K562 (cell line): ENCODE data around the gene TEX14. TPM values are rescaled to one million over a fixed set of nuclear protein-coding genes. Genes with fewer than 3 reads are reported as not detected.

Experiments
- ASH1L ChIP-seq: fragments of 450-650 bp; IDR thresholded peaks from 2 replicates; pipeline ENCODE4 v1.6.1; 2018; ENCODE audit warnings: borderline replicate concordance, mild to moderate bottlenecking, low read depth; ENCODE audit not compliant: partially characterized antibody
- CBX8 ChIP-seq: fragments of 200-600 bp; sonication (generic); IDR thresholded peaks from 2 replicates; pipeline ENCODE4 v1.6.1; 2012; ENCODE audit warnings: borderline replicate concordance, mixed run types, low read depth, mild to moderate bottlenecking, moderate library complexity, mixed read lengths, low read length, control low read depth, inconsistent platforms; ENCODE audit not compliant: poor library complexity, severe bottlenecking; ENCODE audit errors: extremely low read depth
- CEBPB ChIP-seq: fragments of 450-650 bp; IDR thresholded peaks from 2 replicates; pipeline ENCODE4 v1.6.1; 2016; ENCODE audit warnings: missing genetic modification characterization, missing compliant biosample characterization
- GATA2 ChIP-seq: sonication (generic); formaldehyde crosslinking; IDR thresholded peaks from 2 replicates; pipeline ENCODE4 v1.4.0; 2020; ENCODE audit warnings: mild to moderate bottlenecking, missing genetic modification reagents
- GTF2A2 ChIP-seq: IDR thresholded peaks from 2 replicates; pipeline ENCODE4 v1.6.1; 2016; ENCODE audit warnings: mild to moderate bottlenecking, missing genetic modification characterization, missing compliant biosample characterization
- GTF3C2 ChIP-seq: IDR thresholded peaks from 3 replicates; pipeline ENCODE4 v1.6.1; 2011; ENCODE audit warnings: borderline replicate concordance, mild to moderate bottlenecking, moderate library complexity; ENCODE audit not compliant: insufficient read length; ENCODE audit errors: extremely low read depth
- HSF4 ChIP-seq: fragments of 250-450 bp; sonication (Bioruptor Pico); IDR thresholded peaks from 2 replicates; pipeline ENCODE4 v2.1.2; 2022; ENCODE audit warnings: mild to moderate bottlenecking, moderate library complexity, borderline replicate concordance
- JUNB ChIP-seq: fragments of 450-650 bp; formaldehyde crosslinking; conservative IDR thresholded peaks from 2 replicates; pipeline ENCODE4 v1.4.0; 2020; ENCODE audit warnings: mild to moderate bottlenecking
- KLF10 ChIP-seq: fragments of 250-450 bp; sonication (Bioruptor Pico); IDR thresholded peaks from 2 replicates; pipeline ENCODE4 v1.6.1; 2021; ENCODE audit warnings: matching md5 sums
- MEIS2 ChIP-seq: fragments of 450-650 bp; IDR thresholded peaks from 2 replicates; pipeline ENCODE4 v1.6.1; 2014; ENCODE audit warnings: mild to moderate bottlenecking; ENCODE audit not compliant: partially characterized antibody
- NR2C1 ChIP-seq, 2 experiments: fragments of 450-650 bp; IDR thresholded peaks; 2 replicates each; pipeline ENCODE4 v1.6.1; 2017; ENCODE audit warnings: mild to moderate bottlenecking in 2 of 2, antibody characterized with exemption in 1 of 2, inconsistent platforms in 1 of 2, missing compliant biosample characterization in 1 of 2, missing genetic modification characterization in 1 of 2
- POLR2AphosphoS5 ChIP-seq: IDR thresholded peaks from 2 replicates; pipeline ENCODE4 v1.6.1; 2011; ENCODE audit warnings: mild to moderate bottlenecking, low read depth, low read length, moderate library complexity; ENCODE audit not compliant: control insufficient read depth, insufficient read depth
- RFX5 ChIP-seq: IDR thresholded peaks from 2 replicates; pipeline ENCODE4 v1.6.1; 2011; ENCODE audit warnings: low read depth, mild to moderate bottlenecking, improper control_type of control experiment, low read length
- SMARCA4 ChIP-seq: fragments of 450-650 bp; IDR thresholded peaks from 2 replicates; pipeline ENCODE4 v1.6.1; 2016
- TAF9B ChIP-seq: fragments of 450-650 bp; IDR thresholded peaks from 2 replicates; pipeline ENCODE4 v1.6.1; 2018; ENCODE audit warnings: mild to moderate bottlenecking; ENCODE audit not compliant: partially characterized antibody
- TAL1 ChIP-seq: fragments of 450-650 bp; IDR thresholded peaks from 2 replicates; pipeline ENCODE4 v1.6.1; 2016; ENCODE audit warnings: mild to moderate bottlenecking
- ZBED1 ChIP-seq: IDR thresholded peaks from 2 replicates; pipeline ENCODE4 v1.6.1; 2014
- polyA plus RNA-seq, 8 experiments: library from polyadenylated mRNA; depleted of rRNA in 4 of 8; stranded (reverse) in 5 of 8; unstranded in 3 of 8; fragments of >200 nt; fragmentation: Nextera tagmentation in 2 of 8; fragmentation: Illumina TruSeq in 1 of 8; extraction: Ambion mirVana in 2 of 8; extraction: Trizol in 1 of 8; gene quantifications; 2 replicates each; pipeline versions ENCODE4 v1.2.1 to v1.2.3, GENCODE V29; 2011 to 2014; ENCODE audit warnings: inconsistent platforms in 1 of 8, missing spikeins in 1 of 8
- total RNA-seq, 7 experiments: library from RNA; depleted of rRNA in 6 of 7; stranded (reverse); fragments of >200 nt in 6 of 7; fragmentation: Illumina TruSeq in 2 of 7; extraction: Trizol in 2 of 7; gene quantifications; 2 replicates each; pipeline versions ENCODE4 v1.2.1 to v1.2.3, GENCODE V29; 2011 to 2021; ENCODE audit warnings: low replicate concordance in 1 of 7
- TF ChIP-seq, protein P1 (sequence below), 2 experiments: IDR thresholded peaks; 2 replicates each; pipeline ENCODE4 v1.6.1; 2012; ENCODE audit warnings: improper control_type of control experiment in 2 of 2, low read depth in 2 of 2, low read length in 2 of 2, borderline replicate concordance in 1 of 2

The TEX14 gene
- total and polyA plus RNA-seq, 9 of the 15 experiments (the other 6 are each of a cell fraction or from before 2014, with no cell fraction given), result 0.05 to 0.12 (median 0.09) TPM; not detected in 1

GRCh38 chr17:58658804-58659713 lies 32.8 kb downstream of the TEX14 start (continued):
- TF ChIP-seq GTF3C2 (no peak), MEIS2 (no peak), CBX8 (no peak), SMARCA4 (0 out of 2 replicates have a peak, but pooled peaks have one; percentile 34), ZBED1 (peak; percentile 100), CEBPB (no peak), TAF9B (peak; percentile 95), RFX5 (peak; percentile 75), KLF10 (CRISPR knock-in tag) (peak; percentile 100), TAL1 (0 out of 2 replicates have a peak, but pooled peaks have one; percentile 4), JUNB (CRISPR knock-in tag) (peak; percentile 84), GTF2A2 (peak; percentile 99), POLR2AphosphoS5 (peak; percentile 100), HSF4 (no peak), NR2C1 (IDR thresholded peaks at IDR 0.05) (peak; percentile 58), NR2C1 (tag; IDR thresholded peaks at IDR 0.05) (peak; percentile 54; the same call in 1 of the 2 replicates), ASH1L (peak; percentile 81), GATA2 (CRISPR knock-in tag) (peak; percentile 29; the same call in 1 of the 2 replicates)
- TF ChIP-seq, protein P1, sequence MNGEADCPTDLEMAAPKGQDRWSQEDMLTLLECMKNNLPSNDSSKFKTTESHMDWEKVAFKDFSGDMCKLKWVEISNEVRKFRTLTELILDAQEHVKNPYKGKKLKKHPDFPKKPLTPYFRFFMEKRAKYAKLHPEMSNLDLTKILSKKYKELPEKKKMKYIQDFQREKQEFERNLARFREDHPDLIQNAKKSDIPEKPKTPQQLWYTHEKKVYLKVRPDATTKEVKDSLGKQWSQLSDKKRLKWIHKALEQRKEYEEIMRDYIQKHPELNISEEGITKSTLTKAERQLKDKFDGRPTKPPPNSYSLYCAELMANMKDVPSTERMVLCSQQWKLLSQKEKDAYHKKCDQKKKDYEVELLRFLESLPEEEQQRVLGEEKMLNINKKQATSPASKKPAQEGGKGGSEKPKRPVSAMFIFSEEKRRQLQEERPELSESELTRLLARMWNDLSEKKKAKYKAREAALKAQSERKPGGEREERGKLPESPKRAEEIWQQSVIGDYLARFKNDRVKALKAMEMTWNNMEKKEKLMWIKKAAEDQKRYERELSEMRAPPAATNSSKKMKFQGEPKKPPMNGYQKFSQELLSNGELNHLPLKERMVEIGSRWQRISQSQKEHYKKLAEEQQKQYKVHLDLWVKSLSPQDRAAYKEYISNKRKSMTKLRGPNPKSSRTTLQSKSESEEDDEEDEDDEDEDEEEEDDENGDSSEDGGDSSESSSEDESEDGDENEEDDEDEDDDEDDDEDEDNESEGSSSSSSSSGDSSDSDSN (IDR thresholded peaks at IDR 0.05; ENCODE audit: borderline replicate concordance in 1 of 2, low read depth in 2 of 2, low read length in 2 of 2), result no peak
